Esophagus squamous epithelium (tissue), 5 donors: ENCODE results near the gene NR1D1. TPM values are rescaled to one million over a fixed set of nuclear protein-coding genes. Genes with fewer than 3 reads are reported as not detected.

ENCODE experiments used
- DNase-seq: peaks from one replicate; lab custom pipeline; 2025; lab: John Stamatoyannopoulos, UW
- H3K27ac ChIP-seq, 4 donors: fragments of 200-600 bp; sonication (generic); one replicate each; pipeline ENCODE4 v1.5.1; 2016 to 2019; ENCODE audit warnings: mild to moderate bottlenecking in 1 of 4
- H3K27me3 ChIP-seq, 4 donors: fragments of 200-600 bp; sonication (generic); 1 replicate in 3 of 4; 2 replicates in 1 of 4; pipeline versions ENCODE4 v1.5.1 to v1.6.0; 2017 to 2021; ENCODE audit warnings: antibody characterized with exemption in 1 of 4
- H3K36me3 ChIP-seq, 3 donors: fragments of 200-600 bp; sonication (generic); one replicate each; pipeline ENCODE4 v1.5.1; 2016 to 2019
- H3K4me1 ChIP-seq, 3 donors: fragments of 200-600 bp; sonication (generic); one replicate each; pipeline ENCODE4 v1.5.1; 2017 to 2019
- H3K4me3 ChIP-seq, 4 donors: fragments of 200-600 bp; sonication (generic); 1 replicate in 3 of 4; 2 replicates in 1 of 4; pipeline ENCODE4 v1.5.1; 2016 to 2019; ENCODE audit warnings: mild to moderate bottlenecking in 2 of 4, moderate library complexity in 1 of 4
- H3K9me3 ChIP-seq, 3 donors: fragments of 200-600 bp; sonication (generic); one replicate each; pipeline ENCODE4 v1.5.1; 2016 to 2019
- POLR2A ChIP-seq, 4 donors: fragments of 450-650 bp; IDR thresholded peaks; one replicate each; pipeline ENCODE4 v1.6.1; 2017; ENCODE audit warnings: antibody characterized with exemption in 4 of 4, mild to moderate bottlenecking in 4 of 4, moderate library complexity in 3 of 4
- WGBS, 2 donors: methylation state at CpG; one replicate each; pipeline ENCODE4 v1.1.5; 2018; 5-methylcytosine and 5-hydroxymethylcytosine counted together
- intact Hi-C: fragments of 100-400 bp; cut with DNase I; formaldehyde crosslinking; loops from one replicate; pipeline ENCODE4 v1.15.0; 2022
- total RNA-seq, 4 donors: library from RNA; depleted of rRNA; stranded (reverse); fragments of >200 nt; gene quantifications; one replicate each; pipeline ENCODE4 v1.1.0, GENCODE V29; 2016
- TF ChIP-seq, protein P1 (sequence below), 6 experiments: fragments of 450-650 bp in 4 of 6; fragments of 200-600 bp in 2 of 6; sonication (generic) in 2 of 6; IDR thresholded peaks; one replicate each; pipeline ENCODE4 v1.5.1; 2016 to 2019; ENCODE audit warnings: antibody characterized with exemption in 6 of 6, mild to moderate bottlenecking in 4 of 6, moderate library complexity in 4 of 6
- donor health status: DM: yes; HTN: yes; CAD: no.

Gene NR1D1
- total RNA-seq, 4 donors from 2014 or later, result 3.8 to 16.4 (median 5.4) TPM

DNA sequence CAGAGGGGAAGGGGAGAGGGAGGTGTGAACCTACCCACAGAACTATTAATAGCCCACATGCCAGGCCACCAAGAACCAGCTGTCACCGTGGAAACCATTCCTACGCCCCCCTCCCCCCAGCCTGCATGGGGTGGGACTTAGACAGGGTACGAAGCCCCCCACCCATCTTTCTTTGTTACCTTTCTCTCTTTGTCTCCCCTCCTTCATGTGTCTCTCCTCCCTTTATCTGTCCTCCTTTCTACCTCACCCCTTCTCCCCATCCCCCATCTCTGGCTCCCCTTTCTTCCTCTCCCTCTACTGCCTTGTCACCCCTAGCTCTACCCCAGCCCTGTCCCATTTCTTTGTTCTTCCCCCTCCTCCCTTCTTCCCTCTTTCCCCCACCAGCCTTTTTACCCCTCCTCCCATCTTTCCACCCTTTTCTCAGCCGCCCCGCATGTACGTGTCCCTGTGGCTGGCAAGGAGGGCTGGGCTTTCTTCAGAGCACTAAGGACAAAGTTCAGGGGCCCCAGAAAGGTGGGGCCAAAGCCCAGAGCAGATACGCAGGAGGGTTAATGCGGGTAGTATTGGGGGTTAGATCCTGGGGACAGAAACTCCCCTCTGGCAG lies 29.6 kb downstream of the NR1D1 start:
- H3K36me3 ChIP-seq, result peaks cover 0 to 13% (median 0%) of the 10 kb centered on the region in 3 donors
- peak overlapping the region; percentile 80 to 93 (median 90) for H3K27ac ChIP-seq
- WGBS, 2 donors, result 16 to 26% methylated on average over 3 to 6 of the region's 8 CpGs
- TF ChIP-seq POLR2A (IDR thresholded peaks at IDR 0.05), result no peak
- TF ChIP-seq, protein P1, sequence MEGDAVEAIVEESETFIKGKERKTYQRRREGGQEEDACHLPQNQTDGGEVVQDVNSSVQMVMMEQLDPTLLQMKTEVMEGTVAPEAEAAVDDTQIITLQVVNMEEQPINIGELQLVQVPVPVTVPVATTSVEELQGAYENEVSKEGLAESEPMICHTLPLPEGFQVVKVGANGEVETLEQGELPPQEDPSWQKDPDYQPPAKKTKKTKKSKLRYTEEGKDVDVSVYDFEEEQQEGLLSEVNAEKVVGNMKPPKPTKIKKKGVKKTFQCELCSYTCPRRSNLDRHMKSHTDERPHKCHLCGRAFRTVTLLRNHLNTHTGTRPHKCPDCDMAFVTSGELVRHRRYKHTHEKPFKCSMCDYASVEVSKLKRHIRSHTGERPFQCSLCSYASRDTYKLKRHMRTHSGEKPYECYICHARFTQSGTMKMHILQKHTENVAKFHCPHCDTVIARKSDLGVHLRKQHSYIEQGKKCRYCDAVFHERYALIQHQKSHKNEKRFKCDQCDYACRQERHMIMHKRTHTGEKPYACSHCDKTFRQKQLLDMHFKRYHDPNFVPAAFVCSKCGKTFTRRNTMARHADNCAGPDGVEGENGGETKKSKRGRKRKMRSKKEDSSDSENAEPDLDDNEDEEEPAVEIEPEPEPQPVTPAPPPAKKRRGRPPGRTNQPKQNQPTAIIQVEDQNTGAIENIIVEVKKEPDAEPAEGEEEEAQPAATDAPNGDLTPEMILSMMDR (IDR thresholded peaks at IDR 0.05), result no peak
- H3K4me1 ChIP-seq, result peaks cover 77 to 100% (median 79%) of the 10 kb centered on the region in 3 donors
- H3K4me3 ChIP-seq, result peak overlapping the region in 3 of 4 donors; percentile 31 to 46 (median 34)
- H3K27me3 ChIP-seq, result no peaks in the 10 kb centered on the region
- intact Hi-C loops, result no loop called here
- no peak for DNase-seq
- no peaks in the 10 kb centered on the region for H3K9me3 ChIP-seq

DNA sequence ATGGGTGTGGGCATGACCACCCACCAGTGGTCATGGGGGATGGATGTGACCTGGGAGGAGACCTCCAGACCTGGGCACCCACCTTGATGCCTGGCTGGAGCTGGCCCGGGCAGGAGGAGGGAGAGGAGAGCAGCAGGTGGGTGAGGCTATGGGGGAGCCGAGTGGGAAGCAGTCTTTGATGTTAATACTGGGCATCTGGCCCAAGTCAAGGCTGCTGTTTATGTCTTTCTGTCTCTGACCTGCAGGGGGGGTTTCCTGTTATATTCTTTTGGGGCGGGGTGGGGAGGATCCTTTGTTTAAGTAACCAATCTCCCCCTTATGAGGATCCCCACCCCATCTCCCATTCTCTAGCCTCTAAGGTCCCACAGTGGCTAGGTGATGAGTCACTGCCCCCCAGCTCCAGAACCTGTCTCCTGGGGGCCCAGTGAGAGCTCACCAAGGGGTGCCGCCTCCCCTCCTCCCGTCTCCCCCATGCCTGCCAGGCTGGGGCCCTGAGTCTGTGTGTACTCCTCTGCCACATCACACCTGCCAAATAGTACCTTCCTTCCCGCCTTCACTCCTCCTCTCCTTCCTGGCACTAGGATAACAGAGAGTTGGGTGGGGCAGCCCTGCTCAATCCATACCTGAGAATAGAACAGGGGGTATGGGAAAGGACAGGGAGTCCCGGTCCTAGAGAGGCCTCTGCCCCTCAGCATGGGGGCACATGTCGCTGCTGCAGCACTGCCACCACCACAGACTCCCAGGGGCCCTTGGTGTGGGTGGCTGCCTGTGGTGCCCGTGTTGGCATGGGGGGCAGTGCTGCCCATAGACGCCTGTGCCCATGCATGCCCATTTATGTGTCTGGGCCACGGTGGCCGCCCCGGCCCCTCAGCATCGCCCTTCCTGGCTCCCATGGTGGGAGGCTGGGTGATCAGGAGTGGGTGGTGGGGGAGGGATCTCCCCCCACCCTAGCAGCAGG lies 30.4 kb downstream of the NR1D1 start:
- 13 to 20% methylated on average over 5 to 6 of the region's 14 CpGs for WGBS, 2 donors
- Histone ChIP-seq H3K36me3 (peaks cover 0 to 10% (median 0%) of the 10 kb centered on the region in 3 donors), H3K27me3 (no peaks in the 10 kb centered on the region), H3K9me3 (no peaks in the 10 kb centered on the region), H3K4me3 (peak overlapping the region in 3 of 4 donors; percentile 31 to 46 (median 34)), H3K27ac (peak overlapping the region; percentile 80 to 93 (median 90)), H3K4me1 (peaks cover 77 to 100% (median 79%) of the 10 kb centered on the region in 3 donors)
- TF ChIP-seq, protein P1 (IDR thresholded peaks at IDR 0.05), result peak in 4 of 6 experiments; percentile 17 to 38 (median 31)
- TF ChIP-seq POLR2A (IDR thresholded peaks at IDR 0.05), result peak in 1 of 4 donors; percentile 21
- no peak for DNase-seq
- intact Hi-C loops, result loop anchor here (10.0 kb wide), 1 partner anchor 45 kb away; no protein-coding TSS in a partner anchor

DNA sequence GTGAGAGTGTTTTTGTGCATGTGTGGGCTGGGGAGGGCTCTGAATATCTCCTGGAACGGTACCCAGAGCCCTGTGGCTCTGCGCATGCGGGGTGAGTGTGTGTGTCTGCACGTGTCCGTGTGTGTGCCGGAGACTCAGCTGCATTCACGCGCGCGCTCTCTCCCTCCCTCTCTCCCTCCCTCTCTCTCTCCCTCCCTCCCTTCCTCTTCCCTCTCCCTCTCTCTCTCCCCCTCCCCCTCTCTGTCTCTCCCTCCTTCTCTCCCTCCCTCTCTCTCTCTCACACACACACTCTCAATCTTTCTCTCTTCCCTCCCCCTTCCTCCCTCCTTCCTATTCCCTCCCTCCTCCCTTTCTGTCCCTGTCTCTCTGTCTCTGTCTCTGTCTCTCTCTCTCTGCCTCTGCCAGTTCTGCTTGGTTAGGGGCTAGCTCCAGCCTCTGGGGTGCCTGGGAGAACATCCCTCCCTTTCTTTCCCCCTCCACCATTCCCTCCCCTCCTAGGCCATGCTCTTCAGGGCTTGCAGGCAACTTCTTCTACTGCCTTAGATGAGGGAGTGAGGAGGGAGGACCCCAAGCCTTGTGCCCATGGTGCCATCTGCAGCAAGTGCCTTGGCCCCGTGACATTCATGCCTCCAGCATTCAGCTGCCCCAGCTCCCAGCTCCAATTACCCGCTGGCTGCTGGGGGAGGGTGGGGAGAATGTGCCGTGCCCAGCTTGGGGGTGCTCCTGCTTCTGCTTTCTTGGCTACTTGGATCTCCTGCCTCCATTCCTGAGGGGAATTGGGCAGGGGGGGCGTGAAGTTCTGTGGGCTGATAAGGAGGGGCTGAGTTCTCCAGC lies 31.3 kb downstream of the NR1D1 start:
- H3K4me3 ChIP-seq, result peak overlapping the region in 3 of 4 donors; percentile 31 to 46 (median 34)
- H3K4me1 ChIP-seq, result peaks cover 77 to 100% (median 84%) of the 10 kb centered on the region in 3 donors
- peak in 2 of 4 donors; percentile 1 to 25 for TF ChIP-seq POLR2A (IDR thresholded peaks at IDR 0.05)
- TF ChIP-seq, protein P1 (IDR thresholded peaks at IDR 0.05), result peak in 1 of 6 experiments; percentile 17
- H3K9me3 ChIP-seq, result no peaks in the 10 kb centered on the region
- no peaks in the 10 kb centered on the region for H3K27me3 ChIP-seq
- no peak for DNase-seq
- WGBS, 2 donors, result 0% methylated on average over 10 of the region's 14 CpGs
- H3K27ac ChIP-seq, result peak overlapping the region; percentile 80 to 93 (median 90)
- intact Hi-C loops, result loop anchor here (10.0 kb wide), 1 partner anchor 46 kb away; no protein-coding TSS in a partner anchor
- peaks cover 0 to 1% (median 0%) of the 10 kb centered on the region in 3 donors for H3K36me3 ChIP-seq

DNA sequence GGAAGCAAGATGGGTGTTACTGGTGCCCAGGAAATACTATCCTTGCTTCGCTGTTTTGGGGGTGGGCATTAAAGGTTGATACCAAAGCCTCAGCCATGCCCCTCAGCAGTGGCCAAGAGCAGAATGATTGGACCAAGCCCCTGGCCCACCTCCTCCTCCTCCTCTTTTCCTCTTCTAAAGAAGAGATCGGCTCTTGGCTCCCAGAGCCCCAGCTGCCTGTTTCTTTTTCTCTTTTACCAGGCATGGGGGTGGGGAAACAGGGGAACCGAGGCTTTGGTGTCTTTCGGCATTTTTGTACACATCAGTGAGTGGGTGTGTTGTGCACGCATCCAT lies 31.8 kb downstream of the NR1D1 start:
- WGBS, 2 donors, result 0 to 15% methylated on average over 4 to 5 of the region's 5 CpGs
- intact Hi-C loops, result loop anchor here (10.0 kb wide), 1 partner anchor 46 kb away; no protein-coding TSS in a partner anchor

More for the DNA sequence above, 31.8 kb downstream of the NR1D1 start:
- no peaks in the 10 kb centered on the region for H3K9me3 ChIP-seq
- H3K27me3 ChIP-seq, result no peaks in the 10 kb centered on the region
- DNase-seq, result no peak
- no peaks in the 10 kb centered on the region for H3K36me3 ChIP-seq
- TF ChIP-seq, protein P1 (IDR thresholded peaks at IDR 0.05), result no peak
- TF ChIP-seq POLR2A (IDR thresholded peaks at IDR 0.05), result no peak
- H3K4me1 ChIP-seq, result peaks cover 78 to 100% (median 89%) of the 10 kb centered on the region in 3 donors
- peak overlapping the region in 3 of 4 donors; percentile 31 to 46 (median 34) for H3K4me3 ChIP-seq
- peak overlapping the region; percentile 80 to 93 (median 90) for H3K27ac ChIP-seq
